Fibroblast of pulmonary artery (primary cell): ENCODE results near the gene SFTPD.
"Not testable (repeated sequence)": the region's sequence is repeated elsewhere in the genome, so short reads cannot be mapped to it uniquely, and the experiment has no call there.

Source experiments
- DNase-seq: peaks from one replicate; pipeline ENCODE4 v3.0.0-alpha.2; 2010; ENCODE audit warnings: low read depth
- H3K4me3 ChIP-seq: replicated peaks from 2 replicates; pipeline ENCODE4 v1.5.1; 2011; ENCODE audit warnings: low read depth, mild to moderate bottlenecking, control low read depth, low read length, moderate library complexity
- TF ChIP-seq, protein P1 (sequence below): IDR thresholded peaks from 2 replicates; pipeline ENCODE4 v1.5.1; 2011; ENCODE audit warnings: mild to moderate bottlenecking, control low read depth, low read length, inconsistent platforms; ENCODE audit errors: missing control alignments

The SFTPD gene

DNA sequence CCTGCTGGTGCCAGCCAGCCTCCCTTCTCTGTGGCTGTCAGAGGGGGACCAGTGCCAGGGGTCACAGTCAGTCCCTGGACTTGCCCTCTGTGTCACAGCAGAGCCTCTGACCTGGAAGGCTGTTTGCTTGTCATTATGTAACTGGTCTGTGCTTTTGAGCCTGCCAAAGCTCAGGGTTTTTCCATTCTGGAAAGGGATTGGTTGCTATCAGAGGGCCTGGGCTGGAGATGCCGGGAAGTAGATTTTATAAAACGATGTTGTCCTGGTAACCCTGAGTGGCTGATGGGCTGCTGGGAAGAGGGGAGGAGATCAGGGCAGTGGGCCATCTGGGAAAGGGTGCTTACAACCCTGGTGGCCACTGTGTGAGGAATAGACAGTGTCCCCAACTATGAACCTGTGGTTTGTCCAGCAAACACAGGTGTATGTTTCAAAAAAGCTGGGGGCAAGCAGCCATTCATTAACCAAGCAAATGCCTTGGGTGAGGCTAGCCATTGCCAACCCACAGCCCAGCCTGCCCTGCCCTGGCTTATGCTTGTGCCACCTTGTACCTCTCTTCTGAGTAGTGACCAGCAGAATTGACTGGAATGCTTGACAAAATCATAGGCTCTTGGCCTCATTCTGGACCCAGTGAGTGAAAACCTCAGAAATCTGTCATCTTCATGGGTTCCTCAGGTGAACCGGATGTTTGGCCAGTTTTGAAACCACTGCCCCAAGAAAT is 21.6 kb downstream of the SFTPD start:
- TF ChIP-seq, protein P1, sequence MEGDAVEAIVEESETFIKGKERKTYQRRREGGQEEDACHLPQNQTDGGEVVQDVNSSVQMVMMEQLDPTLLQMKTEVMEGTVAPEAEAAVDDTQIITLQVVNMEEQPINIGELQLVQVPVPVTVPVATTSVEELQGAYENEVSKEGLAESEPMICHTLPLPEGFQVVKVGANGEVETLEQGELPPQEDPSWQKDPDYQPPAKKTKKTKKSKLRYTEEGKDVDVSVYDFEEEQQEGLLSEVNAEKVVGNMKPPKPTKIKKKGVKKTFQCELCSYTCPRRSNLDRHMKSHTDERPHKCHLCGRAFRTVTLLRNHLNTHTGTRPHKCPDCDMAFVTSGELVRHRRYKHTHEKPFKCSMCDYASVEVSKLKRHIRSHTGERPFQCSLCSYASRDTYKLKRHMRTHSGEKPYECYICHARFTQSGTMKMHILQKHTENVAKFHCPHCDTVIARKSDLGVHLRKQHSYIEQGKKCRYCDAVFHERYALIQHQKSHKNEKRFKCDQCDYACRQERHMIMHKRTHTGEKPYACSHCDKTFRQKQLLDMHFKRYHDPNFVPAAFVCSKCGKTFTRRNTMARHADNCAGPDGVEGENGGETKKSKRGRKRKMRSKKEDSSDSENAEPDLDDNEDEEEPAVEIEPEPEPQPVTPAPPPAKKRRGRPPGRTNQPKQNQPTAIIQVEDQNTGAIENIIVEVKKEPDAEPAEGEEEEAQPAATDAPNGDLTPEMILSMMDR, result no peak
- H3K4me3 ChIP-seq, result no peak overlapping the region
- DNase-seq, result no peak

DNA sequence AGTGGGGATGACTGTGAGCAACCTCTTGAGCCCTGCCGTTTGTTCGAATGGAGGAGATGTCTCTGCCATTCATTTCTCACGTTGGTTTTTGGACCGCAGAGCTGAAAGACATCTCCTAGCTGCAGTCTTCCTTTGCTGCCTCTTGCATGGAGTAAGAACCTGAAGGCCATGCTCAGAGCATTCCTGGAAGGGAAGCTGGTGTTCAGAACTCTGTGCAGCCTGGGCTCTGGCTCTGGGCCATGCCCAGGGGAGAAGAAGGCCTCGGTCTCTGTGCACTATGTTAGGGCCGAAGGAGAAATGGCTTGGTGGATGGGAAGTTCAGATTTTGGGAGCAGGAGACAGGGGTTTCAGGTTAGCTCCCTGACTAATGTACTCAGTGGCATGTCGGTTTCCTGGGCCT is 22.9 kb downstream of the SFTPD start:
- no peak overlapping the region for H3K4me3 ChIP-seq
- TF ChIP-seq, protein P1, result no peak
- no peak for DNase-seq

DNA sequence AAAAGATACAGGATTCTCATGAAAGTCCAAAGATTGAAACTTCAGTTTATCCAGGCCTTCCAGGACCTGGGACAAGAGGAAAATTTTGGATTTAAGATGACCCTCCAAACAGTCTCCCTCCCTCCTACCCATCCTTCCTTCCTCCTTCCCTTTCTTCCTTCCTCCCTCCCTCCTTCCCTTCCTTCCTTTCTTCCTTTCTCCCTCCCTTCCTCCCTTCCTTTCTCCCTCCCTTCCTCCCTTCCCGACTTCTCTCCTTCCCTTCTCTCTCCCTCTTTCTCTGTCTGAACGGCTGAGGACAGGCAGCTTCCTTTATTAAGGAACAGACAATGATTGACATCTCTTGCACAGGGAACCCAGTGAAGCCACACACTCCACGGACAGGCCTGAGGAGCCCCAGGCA is 23.3 kb downstream of the SFTPD start:
- TF ChIP-seq, protein P1, result no peak
- no peak for DNase-seq
- H3K4me3 ChIP-seq, result no peak overlapping the region

GRCh38 chr10:79923669-79924068 is 25.2 kb downstream of the SFTPD start:
- no peak overlapping the region for H3K4me3 ChIP-seq
- no peak for DNase-seq
- TF ChIP-seq, protein P1, result no peak

GRCh38 chr10:79923145-79923544 is 25.8 kb downstream of the SFTPD start:
- TF ChIP-seq, protein P1, result no peak
- H3K4me3 ChIP-seq, result no peak overlapping the region
- DNase-seq, result no peak

GRCh38 chr10:79922011-79922412 is 26.9 kb downstream of the SFTPD start:
- H3K4me3 ChIP-seq, DNase-seq: not testable (repeated sequence)

GRCh38 chr10:79915838-79916237 is 33.1 kb downstream of the SFTPD start:
- DNase-seq, H3K4me3 ChIP-seq: not testable (repeated sequence)

GRCh38 chr10:79914512-79914911 is 34.4 kb downstream of the SFTPD start:
- DNase-seq, result peak; percentile 37
- TF ChIP-seq, protein P1, result peak; percentile 24
- not testable (repeated sequence) for H3K4me3 ChIP-seq
